CD4-positive, CD25-positive, alpha-beta regulatory T cell (primary cell): Measurements from ENCODE around the gene STRN4. TPM values are rescaled to one million over a fixed set of nuclear protein-coding genes. Genes with fewer than 3 reads are reported as not detected.
"Not testable (repeated sequence)": the region's sequence is repeated elsewhere in the genome, so short reads cannot be mapped to it uniquely, and the experiment has no call there.

Experiments used
- ATAC-seq, 2 donors: fragments of 150-1000 bp; cut with Tn5 transposase; one replicate each; pipeline ENCODE4 v1.10.0; 2021; ENCODE audit warnings: low read depth in 2 of 2, moderate number of reproducible peaks in 2 of 2, moderate library complexity in 1 of 2
- DNase-seq, 3 donors: peaks; one replicate each; pipeline versions ENCODE4 v3.0.0 to v3.0.0-alpha.2; 2012 to 2022; ENCODE audit warnings: mixed read lengths in 1 of 3
- H3K27ac ChIP-seq: one replicate; pipeline ENCODE4 v1.7.0; 2013; ENCODE audit warnings: mild to moderate bottlenecking, low read length; ENCODE audit not compliant: insufficient read depth, poor library complexity, severe bottlenecking
- H3K27me3 ChIP-seq: one replicate; pipeline ENCODE4 v1.7.0; 2013; ENCODE audit warnings: low read length; ENCODE audit not compliant: control insufficient read depth, insufficient read depth
- H3K36me3 ChIP-seq: one replicate; pipeline ENCODE4 v1.7.0; 2013; ENCODE audit warnings: mild to moderate bottlenecking, low read length, moderate library complexity; ENCODE audit not compliant: control insufficient read depth, insufficient read depth
- H3K4me1 ChIP-seq: 2 replicates; pipeline ENCODE4 v1.7.0; 2013; ENCODE audit warnings: mild to moderate bottlenecking, low read length; ENCODE audit not compliant: insufficient read depth, control insufficient read depth, poor library complexity, severe bottlenecking
- H3K4me3 ChIP-seq: one replicate; pipeline ENCODE4 v1.7.0; 2013; ENCODE audit warnings: low read depth, mild to moderate bottlenecking, low read length, moderate library complexity
- H3K9me3 ChIP-seq, 2 experiments: 1 replicate in 1 of 2; 2 replicates in 1 of 2; pipeline ENCODE4 v1.7.0; 2013; ENCODE audit warnings: low read length in 2 of 2, mild to moderate bottlenecking in 1 of 2, moderate library complexity in 1 of 2; ENCODE audit not compliant: control insufficient read depth in 2 of 2
- H3K27ac Mint-ChIP-seq, 3 donors: one replicate each; pipeline ENCODE4 v1.8.0; 2020 to 2022; ENCODE audit warnings: mild to moderate bottlenecking in 3 of 3, mixed read lengths in 3 of 3, moderate library complexity in 2 of 3
- H3K27me3 Mint-ChIP-seq: one replicate; pipeline ENCODE4 v1.8.0; 2022; ENCODE audit warnings: mild to moderate bottlenecking, mixed read lengths
- H3K36me3 Mint-ChIP-seq: one replicate; pipeline ENCODE4 v1.8.0; 2020; ENCODE audit warnings: mixed read lengths
- H3K4me1 Mint-ChIP-seq, 4 donors: one replicate each; pipeline ENCODE4 v1.8.0; 2020 to 2022; ENCODE audit warnings: mixed read lengths in 4 of 4, mild to moderate bottlenecking in 1 of 4
- H3K4me3 Mint-ChIP-seq, 4 donors: one replicate each; pipeline ENCODE4 v1.8.0; 2020 to 2022; ENCODE audit warnings: mild to moderate bottlenecking in 4 of 4, mixed read lengths in 4 of 4, moderate library complexity in 3 of 4
- H3K9me3 Mint-ChIP-seq, 7 donors: one replicate each; pipeline ENCODE4 v1.8.0; 2020 to 2022; ENCODE audit warnings: mixed read lengths in 7 of 7, mild to moderate bottlenecking in 3 of 7, moderate library complexity in 2 of 7
- polyA plus RNA-seq, 4 donors: library from polyadenylated mRNA; unstranded; fragments of 300-500 nt; fragmentation: Illumina TruSeq; gene quantifications; one replicate each; pipeline ENCODE4 v1.2.3, GENCODE V29; 2021
- total RNA-seq: library from RNA; stranded (reverse); gene quantifications from one replicate; pipeline ENCODE4 v1.2.3, GENCODE V29; 2022

STRN4 gene
- total and polyA plus RNA-seq, 5 donors from 2014 or later = 11.9 to 121 (median 15.5) TPM

DNA sequence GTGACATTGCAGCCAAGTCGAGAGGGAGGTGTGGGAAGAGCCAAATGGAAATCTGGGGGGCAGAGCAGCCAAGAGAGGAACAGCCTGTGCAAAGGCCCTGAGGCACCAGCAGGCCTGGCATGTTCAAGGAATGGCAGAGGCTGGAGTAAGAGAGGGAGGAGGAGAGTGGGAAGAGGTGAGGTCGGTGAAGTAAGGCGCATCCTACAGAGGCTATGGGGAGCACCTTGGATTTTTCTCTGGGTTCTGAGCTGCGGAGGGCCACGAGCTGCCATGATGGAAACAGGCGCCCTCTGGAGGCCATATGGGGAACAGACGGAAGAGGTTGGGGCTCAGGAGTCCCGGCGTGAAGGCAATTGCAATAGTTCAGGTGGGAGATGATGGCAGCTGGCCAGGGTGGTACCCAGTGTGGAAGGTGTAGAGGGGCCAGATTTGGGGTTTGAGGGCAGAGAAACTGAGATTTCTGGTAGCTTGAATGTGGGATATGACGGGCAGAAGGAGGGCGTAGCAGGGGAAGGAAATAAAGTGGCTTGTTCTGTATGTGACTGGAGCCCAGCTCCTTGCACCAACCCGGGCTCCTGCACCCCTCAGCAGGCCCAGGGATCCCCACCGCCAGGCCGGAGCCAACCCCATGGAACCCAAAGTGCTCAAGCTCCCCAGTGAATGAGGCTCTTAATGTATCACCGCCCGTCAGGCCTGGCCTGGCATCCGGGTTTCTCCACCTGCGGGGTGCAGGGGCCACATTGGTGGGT is 20.5 kb upstream of the STRN4 start:
- no peaks in the 10 kb centered on the region for H3K9me3 Mint-ChIP-seq
- no peak overlapping the region for H3K4me3 Mint-ChIP-seq
- Histone ChIP-seq H3K9me3 (no peaks in the 10 kb centered on the region), H3K27me3 (no peaks in the 10 kb centered on the region), H3K4me3 (no peak overlapping the region), H3K4me1 (peaks cover 3% of the 10 kb centered on the region), H3K36me3 (no peaks in the 10 kb centered on the region), H3K27ac (no peak overlapping the region)
- DNase-seq = peak; percentile 42 to 71 (median 52)
- no peaks in the 10 kb centered on the region for H3K27me3 Mint-ChIP-seq
- peaks cover 0 to 4% (median 1%) of the 10 kb centered on the region in 4 donors for H3K4me1 Mint-ChIP-seq
- peak overlapping the region in 1 of 3 donors; percentile 89 for H3K27ac Mint-ChIP-seq
- peaks cover 4% of the 10 kb centered on the region for H3K36me3 Mint-ChIP-seq
- ATAC-seq = peak; percentile 65 to 76

DNA sequence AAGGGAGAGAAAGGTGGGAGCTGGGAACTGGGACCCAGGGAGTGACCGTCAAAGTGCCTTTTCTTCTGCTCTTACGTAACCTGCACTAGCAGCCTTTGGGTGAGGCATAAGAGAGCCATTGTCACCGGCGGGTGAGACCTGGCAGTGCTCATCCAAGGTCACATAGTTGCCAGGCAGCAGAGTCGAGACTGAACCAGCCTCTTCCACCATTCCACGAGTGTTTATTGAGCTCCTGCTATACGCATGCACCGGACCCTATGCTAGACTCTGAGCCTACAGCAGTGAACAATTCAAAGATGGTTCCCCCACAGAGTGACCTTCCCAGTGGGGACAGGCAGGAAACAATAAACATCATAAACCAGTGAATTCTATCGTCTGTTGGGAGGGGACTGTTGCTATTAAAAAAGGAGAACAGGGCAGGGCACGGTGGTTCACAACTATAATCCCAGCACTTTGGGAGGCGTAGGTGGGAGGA is 18.6 kb upstream of the STRN4 start:
- H3K27me3 Mint-ChIP-seq = no peaks in the 10 kb centered on the region
- Histone ChIP-seq H3K27ac (no peak overlapping the region), H3K27me3 (no peaks in the 10 kb centered on the region), H3K4me1 (peaks cover 3% of the 10 kb centered on the region), H3K9me3 (no peaks in the 10 kb centered on the region), H3K36me3 (no peaks in the 10 kb centered on the region), H3K4me3 (no peak overlapping the region)
- H3K4me1 Mint-ChIP-seq = peaks cover 0 to 4% (median 1%) of the 10 kb centered on the region in 4 donors
- H3K9me3 Mint-ChIP-seq = no peaks in the 10 kb centered on the region
- H3K36me3 Mint-ChIP-seq = peaks cover 4% of the 10 kb centered on the region
- H3K27ac Mint-ChIP-seq = no peak overlapping the region
- DNase-seq (no peak), ATAC-seq (no peak)
- H3K4me3 Mint-ChIP-seq = peak overlapping the region in 1 of 4 donors; percentile 21

DNA sequence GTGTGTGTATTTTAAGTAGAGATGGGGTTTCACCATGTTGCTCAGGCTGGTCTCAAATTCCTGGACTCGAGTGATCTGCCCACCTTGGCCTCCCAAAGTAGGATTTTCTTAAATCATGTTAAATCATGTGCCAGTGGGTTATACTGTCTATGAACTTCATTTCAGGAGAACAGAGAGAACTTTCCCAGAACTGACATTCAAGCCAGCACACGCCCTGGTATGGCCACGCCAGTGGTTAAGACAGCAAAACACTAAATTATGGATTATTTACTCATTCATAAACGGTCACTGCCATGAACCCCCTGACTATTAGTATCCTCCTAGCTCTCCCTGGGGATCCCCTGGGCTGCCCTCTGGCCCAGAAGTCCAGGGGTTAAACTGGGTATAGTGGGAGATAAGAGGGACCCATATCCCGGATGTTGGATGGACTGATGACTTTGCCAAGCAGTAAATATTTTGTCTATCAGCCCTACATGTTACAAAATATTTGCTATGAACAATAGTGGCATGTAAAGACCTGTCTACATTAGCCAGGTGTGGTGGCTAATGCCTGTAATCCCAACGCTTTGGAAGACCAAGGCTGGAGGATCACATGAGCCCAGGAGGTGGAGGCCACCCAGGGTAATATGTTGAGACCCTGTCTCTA is 16.1 kb upstream of the STRN4 start:
- peaks cover 0 to 6% (median 4%) of the 10 kb centered on the region in 4 donors for H3K4me1 Mint-ChIP-seq
- H3K27me3 Mint-ChIP-seq = no peaks in the 10 kb centered on the region
- H3K27me3 ChIP-seq = no peaks in the 10 kb centered on the region
- H3K4me3 ChIP-seq = no peak overlapping the region
- no peaks in the 10 kb centered on the region for H3K36me3 ChIP-seq
- ATAC-seq (no peak), DNase-seq (no peak)
- H3K9me3 ChIP-seq = no peaks in the 10 kb centered on the region
- no peak overlapping the region for H3K4me3 Mint-ChIP-seq
- H3K27ac ChIP-seq = no peak overlapping the region
- H3K27ac Mint-ChIP-seq = no peak overlapping the region
- peaks cover 4% of the 10 kb centered on the region for H3K36me3 Mint-ChIP-seq
- peaks cover 3% of the 10 kb centered on the region for H3K4me1 ChIP-seq
- no peaks in the 10 kb centered on the region for H3K9me3 Mint-ChIP-seq

DNA sequence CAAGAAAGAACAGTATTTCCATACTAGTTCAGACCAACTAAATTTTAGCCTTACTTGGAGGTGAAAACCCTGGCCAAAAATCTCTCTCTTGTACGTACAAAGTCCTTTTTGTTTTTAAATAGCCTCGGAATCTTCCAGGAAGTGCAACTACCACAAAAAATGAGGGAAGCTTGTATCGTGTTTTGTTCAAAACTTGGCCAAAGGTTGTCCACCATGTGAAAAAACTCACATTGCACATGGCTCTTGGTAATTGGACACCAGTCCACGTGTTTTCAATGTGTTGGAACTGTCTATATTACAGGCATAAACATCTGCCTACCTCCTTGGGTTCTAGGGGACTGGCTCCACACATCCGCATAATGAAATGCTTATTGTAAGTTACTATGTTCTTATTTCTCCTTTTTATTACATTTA is 15.2 kb upstream of the STRN4 start:
- Mint-ChIP-seq H3K27me3 (no peaks in the 10 kb centered on the region), H3K9me3 (no peaks in the 10 kb centered on the region), H3K4me3 (no peak overlapping the region), H3K36me3 (no peaks in the 10 kb centered on the region), H3K4me1 (peaks cover 0 to 7% (median 3%) of the 10 kb centered on the region in 4 donors), H3K27ac (no peak overlapping the region)
- H3K9me3 ChIP-seq = no peaks in the 10 kb centered on the region
- H3K4me3 ChIP-seq = no peak overlapping the region
- DNase-seq = no peak
- ATAC-seq = no peak
- H3K36me3 ChIP-seq = no peaks in the 10 kb centered on the region
- no peak overlapping the region for H3K27ac ChIP-seq
- no peaks in the 10 kb centered on the region for H3K27me3 ChIP-seq
- H3K4me1 ChIP-seq = no peaks in the 10 kb centered on the region

DNA sequence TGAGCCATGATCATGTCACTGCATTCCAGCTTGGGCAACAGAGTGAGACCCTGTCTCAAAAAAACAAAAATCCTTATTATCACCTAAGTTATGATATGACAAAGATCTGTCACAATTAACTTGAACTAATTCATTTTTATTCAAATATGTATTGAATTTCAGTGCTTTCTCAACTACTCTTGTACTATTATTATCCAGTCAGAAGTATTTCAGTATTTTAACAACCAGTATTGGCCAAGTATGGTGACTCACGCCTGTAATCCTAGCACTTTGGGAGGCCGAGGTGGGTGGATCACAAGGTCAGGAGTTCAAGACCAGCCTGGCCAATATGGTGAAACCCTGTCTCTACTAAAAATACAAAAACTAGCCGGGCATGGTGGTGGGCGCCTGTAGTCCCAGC is 14.6 kb upstream of the STRN4 start:
- H3K36me3 Mint-ChIP-seq, H3K4me1 Mint-ChIP-seq, DNase-seq, H3K27me3 ChIP-seq, H3K4me3 Mint-ChIP-seq, H3K27ac ChIP-seq, H3K4me1 ChIP-seq, H3K9me3 Mint-ChIP-seq, H3K27ac Mint-ChIP-seq, H3K27me3 Mint-ChIP-seq, H3K9me3 ChIP-seq, H3K36me3 ChIP-seq, ATAC-seq, H3K4me3 ChIP-seq: not testable (repeated sequence)

DNA sequence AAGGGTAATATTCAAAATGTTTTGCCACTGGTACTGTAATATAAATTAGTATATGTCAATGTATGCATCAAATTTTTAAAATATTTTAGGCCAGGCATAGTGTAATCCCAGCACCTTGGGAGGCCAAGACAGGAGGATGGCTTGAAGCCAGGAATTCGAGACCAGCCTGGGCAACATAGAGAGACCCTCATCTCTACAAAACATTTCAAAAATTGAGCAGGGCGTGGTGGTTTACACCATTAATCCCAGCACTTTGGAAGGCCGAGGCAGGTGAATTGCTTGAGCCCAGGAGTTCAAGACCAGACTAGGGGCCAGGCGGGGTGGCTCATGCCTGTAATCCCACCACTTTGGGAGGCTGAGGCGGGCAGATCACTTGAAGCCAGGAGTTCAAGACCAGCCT is 14.1 kb upstream of the STRN4 start:
- H3K4me1 Mint-ChIP-seq = peaks cover 0 to 7% (median 3%) of the 10 kb centered on the region in 4 donors
- Histone ChIP-seq H3K36me3 (no peaks in the 10 kb centered on the region), H3K27ac (no peak overlapping the region), H3K27me3 (no peaks in the 10 kb centered on the region), H3K9me3 (no peaks in the 10 kb centered on the region), H3K4me1 (no peaks in the 10 kb centered on the region), H3K4me3 (no peak overlapping the region)
- H3K4me3 Mint-ChIP-seq = no peak overlapping the region
- no peaks in the 10 kb centered on the region for H3K27me3 Mint-ChIP-seq
- no peaks in the 10 kb centered on the region for H3K36me3 Mint-ChIP-seq
- no peak overlapping the region for H3K27ac Mint-ChIP-seq
- DNase-seq (no peak), ATAC-seq (no peak)
- no peaks in the 10 kb centered on the region for H3K9me3 Mint-ChIP-seq

DNA sequence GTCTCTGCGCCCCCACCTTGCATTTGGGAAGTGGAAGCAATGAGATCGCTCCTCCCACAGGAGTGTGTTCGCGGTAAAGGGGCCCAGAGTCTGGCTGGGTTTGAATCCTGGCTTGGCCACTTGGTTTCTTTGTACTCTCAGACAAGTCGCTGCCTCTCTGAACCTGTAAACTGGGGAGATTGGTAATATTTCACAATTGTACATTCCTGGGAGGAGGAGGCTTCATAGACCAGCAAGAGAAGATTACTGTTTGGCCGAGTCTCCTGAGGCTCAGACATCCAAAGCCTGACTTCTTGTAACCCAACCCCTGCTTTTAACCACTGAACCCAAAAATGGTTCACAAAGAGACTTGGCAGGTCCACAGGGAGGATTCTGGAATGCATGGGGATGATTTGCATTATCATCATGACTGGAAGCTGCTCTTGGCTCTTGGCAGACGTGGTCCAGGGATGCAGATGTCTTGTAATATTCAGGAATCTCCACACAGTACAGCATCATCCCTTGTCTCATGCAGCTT is 13.6 kb upstream of the STRN4 start:
- H3K9me3 Mint-ChIP-seq = no peaks in the 10 kb centered on the region
- H3K27ac Mint-ChIP-seq = no peak overlapping the region
- no peak overlapping the region for H3K4me3 Mint-ChIP-seq
- Histone ChIP-seq H3K27me3 (no peaks in the 10 kb centered on the region), H3K4me1 (no peaks in the 10 kb centered on the region), H3K4me3 (no peak overlapping the region), H3K27ac (no peak overlapping the region), H3K9me3 (no peaks in the 10 kb centered on the region), H3K36me3 (no peaks in the 10 kb centered on the region)
- DNase-seq = no peak
- H3K4me1 Mint-ChIP-seq = peaks cover 0 to 7% (median 3%) of the 10 kb centered on the region in 4 donors
- H3K36me3 Mint-ChIP-seq = no peaks in the 10 kb centered on the region
- ATAC-seq = no peak
- H3K27me3 Mint-ChIP-seq = no peaks in the 10 kb centered on the region
